SK-N-MC (cell line): Measurements from ENCODE around the gene ELMO1.

Experiments used
- EZH2 ChIP-seq: fragments of 200-600 bp; sonication (generic); IDR thresholded peaks from one replicate; pipeline ENCODE4 v1.6.1; 2017; ENCODE audit warnings: antibody characterized with exemption
- POLR2AphosphoS5 ChIP-seq: IDR thresholded peaks from 2 replicates; pipeline ENCODE4 v1.6.1; 2012; ENCODE audit warnings: mild to moderate bottlenecking, low read depth, low read length, borderline replicate concordance

- no peak for TF ChIP-seq POLR2AphosphoS5
- TF ChIP-seq EZH2: no peak
Measured at GRCh38 chr7:37482505-37482904, 33.8 kb upstream of the ELMO1 start.
